T1000 (cell line): ENCODE measurements around the gene GATA5.

Experiments used
- DNase-seq: peaks from one replicate; lab custom pipeline; 2025; ENCODE audit warnings: mixed read lengths; lab: John Stamatoyannopoulos, UW

The GATA5 gene

DNA sequence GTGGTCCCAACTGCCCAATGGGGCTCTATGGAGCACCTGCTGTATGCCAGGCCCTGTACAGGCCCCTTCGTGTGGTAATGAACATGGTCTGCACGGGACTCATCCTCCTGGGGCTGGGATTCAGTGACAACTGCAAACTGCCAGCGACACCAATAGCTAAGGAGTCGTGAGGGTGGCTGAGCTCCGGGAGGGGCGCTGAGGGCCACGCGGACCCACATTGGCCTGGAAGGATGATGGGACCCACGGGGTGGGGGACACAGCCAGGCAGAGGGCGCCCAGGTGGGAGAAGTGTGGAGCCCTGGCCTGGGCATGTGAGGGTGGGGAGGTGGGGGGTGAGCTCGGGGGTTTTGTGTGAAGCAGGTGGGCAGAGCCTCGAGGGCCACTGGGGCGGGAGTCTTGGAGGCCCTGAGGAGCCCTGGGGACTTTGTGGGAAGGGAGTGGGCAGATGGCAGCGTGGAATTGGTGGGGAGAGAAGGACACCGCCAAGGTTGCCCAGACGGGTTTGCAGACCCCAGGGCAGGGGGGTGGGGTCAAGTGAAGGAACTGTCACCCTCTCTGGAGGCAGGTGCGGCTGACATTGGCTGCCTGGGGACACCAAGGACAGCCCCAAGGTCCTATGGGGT, 22.5 kb downstream of the GATA5 start:
- DNase-seq: no peak

DNA sequence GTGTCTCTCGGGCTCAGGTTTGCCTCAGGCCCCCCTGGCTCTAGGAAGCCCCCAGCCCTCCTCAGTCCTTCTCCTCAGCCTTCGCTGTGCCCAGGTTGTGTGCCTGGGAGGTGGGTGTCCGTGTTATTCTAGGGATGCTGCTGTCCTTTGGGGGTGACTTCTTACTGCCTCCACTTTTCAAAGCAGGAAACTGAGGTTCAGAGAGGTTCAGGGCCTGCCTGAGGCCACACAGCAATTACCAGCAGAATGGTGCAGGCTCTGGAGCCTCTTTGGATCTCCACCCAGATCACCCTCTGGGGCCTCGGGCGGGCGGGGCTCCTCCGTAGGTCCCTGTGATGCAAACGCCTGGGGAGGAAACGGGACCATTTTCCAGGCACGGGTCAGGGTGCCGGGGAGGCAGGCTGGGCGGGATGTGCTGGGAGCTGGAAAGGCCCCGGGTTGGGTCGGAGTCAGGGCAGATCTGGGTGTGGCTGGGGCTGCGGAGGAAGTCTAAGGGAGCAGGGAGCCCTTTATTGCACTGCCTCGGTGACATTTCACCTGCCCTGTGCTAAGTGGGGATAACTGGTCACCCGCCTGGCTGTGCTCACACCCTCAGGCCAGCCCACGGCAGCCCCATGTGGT, 23.2 kb downstream of the GATA5 start:
- no peak for DNase-seq

DNA sequence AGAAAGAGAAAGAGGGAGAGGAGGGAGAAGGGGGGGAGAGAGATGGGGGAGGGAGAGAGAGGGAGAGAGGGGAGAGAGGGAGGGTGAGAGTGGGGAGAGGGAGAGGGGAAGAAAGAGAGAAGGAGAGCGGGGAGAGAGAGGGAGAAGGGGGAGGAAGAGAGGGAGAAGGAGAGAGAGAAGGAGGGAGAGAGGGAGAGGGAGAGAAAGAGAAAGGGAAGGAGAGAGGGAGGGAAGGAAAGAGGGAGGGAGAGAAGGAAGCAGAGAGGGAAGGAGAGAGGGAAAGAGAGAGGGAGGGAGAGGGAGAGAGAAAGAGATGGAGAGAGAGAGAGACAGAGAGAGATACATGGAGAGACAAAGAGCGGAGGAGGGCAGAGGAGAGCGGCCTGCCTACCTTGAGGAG, 23.8 kb downstream of the GATA5 start:
- no peak for DNase-seq

DNA sequence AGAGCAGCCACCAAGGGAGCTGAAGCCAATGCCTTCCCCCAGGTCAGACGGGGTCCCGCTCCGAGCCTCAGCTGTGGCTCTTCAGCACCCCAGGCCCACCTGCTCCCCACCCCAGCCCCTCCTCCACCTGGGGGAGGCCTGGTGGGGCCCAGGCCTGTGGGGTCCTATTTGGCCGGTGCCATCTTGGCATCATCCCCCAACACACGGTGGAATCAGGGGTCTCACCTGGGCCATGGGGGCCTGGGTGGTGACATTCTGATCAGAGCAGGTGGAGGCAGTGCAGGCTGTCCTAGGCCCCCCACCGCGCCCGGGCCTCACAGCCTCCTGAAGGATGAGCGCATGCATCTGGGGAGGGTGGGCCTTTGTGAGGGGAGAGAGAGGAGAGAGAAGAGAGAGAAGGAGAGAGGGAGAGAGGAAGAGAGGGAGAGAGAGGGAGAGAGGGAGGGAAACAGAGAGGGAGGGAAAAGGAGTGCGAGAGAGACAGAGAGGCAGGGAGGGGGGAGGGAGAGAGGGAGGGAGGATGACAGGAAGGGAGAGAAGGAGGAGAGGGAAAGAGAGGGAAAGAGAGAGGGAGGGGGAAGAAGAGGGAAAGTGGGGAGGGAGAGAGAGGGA, 24.5 kb downstream of the GATA5 start:
- DNase-seq: no peak

DNA sequence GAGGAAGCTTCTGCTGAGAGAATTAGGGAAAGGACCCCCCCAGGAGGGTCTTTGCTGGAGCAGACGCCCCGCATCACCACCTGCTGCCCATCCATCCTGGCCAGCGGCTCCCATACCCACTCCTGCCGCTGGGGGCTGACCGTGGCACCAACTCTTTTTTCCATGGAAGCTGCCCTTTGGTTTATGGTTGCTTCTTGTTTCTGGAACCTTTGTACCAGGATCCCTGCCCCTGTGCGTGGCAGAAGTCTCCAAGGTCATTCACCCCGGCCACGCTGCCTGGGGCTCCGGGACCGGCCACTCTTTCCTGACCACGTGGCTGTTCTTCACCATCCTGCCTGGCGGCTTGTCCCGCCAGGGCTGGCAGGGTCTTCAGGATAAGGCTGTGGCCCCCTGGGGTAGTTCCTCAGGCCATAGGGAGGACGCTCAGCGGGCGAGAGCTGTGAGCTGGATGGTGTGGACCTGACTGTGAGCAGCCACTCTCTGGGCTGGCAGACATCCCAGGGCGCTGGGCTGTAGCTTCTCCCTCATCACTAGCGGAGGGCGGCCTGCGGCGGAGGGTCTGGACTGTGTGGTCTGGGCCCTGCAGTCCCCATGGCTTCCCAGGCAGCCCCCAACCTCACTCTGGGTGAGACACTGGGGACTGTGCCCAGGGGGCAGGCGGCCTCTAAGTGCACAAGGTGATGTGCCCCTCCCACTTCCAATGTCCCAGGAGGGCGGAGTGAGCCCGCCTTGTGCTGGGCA, 25.7 kb downstream of the GATA5 start:
- no peak for DNase-seq

DNA sequence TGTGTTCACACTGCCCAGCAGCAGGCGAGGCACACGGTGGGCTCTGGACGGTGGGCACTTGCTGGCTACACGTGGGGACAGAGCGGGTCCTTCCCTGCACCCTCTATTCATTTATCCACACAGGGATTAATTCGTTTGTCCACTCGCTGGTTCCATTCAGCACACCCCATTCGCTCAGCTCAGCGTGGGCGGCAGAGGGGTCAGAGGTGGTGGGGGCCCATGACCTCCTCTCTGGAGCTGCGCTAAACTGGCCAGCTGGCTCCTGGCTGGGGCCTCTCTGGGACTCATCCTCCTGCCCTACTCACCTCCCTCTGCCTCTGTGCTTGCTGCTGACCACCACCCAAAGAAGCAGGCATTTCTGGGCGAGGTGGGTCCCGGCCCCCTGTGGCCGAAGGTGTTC, 27.0 kb downstream of the GATA5 start:
- no peak for DNase-seq

DNA sequence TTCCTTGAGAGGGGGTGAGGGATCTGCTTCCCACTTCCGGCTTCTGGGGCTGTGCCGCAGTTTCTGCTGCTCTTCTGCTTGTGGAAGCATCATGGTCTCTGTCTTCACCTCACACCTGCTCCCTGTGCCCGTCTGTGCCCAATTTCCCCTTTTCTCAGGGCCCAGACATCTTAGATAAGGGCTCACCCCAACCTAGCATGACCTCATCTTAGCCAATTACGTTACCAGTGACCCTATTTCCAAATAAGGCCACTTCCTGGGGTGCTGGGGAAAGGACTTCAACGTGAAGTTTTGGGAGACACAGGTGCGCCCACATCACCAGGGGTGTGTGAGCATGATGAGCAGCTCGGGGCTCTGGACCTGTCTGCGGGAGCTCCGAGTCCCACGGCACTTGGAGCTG, 27.8 kb downstream of the GATA5 start:
- DNase-seq: no peak

DNA sequence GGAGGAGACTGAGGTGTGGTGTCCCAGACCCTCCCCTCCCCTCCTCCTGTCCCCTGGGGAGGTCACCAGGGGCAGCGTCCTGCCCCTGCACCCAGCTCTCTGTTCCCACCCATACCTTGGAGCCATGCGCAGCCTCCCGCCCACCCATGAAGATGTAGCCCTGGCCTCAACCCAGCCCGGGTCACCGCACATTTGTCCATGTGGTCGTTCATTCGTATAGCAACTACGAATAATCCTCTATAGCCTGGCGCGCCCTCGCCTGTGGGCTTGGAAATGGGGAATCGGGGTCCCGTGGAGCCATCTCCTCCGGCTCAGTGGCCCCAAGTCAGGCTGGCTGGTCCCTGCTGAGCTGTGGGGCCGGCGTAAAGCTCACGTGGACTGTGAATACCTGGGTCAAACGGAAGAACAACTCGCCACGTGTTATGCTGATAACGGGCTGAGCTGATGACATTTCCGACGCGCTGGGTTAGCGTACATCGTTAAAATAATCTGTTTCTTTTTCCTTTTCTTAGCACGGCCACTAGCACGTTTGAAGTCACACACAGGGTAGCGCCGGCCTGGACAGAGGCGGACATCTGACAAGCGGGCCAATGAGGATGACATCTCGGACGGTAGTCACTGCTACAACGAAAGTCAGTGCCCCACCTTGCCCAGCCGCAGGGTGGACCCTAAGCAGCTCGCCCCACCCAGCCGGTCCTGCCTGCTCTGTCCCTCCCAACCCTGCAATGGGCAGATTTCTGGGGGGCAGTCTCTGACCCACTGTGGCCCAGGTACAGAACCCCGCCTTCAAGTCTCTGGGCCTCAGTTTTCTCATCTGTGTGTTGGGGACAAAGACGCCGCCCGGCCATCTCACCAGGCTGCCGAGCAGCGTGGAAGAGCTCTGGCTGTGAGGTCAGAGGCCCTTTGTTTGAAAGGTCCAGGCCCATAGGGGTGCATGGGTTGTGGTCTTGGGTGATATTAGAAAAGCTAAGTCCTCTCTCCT, 28.6 kb downstream of the GATA5 start:
- no peak for DNase-seq

DNA sequence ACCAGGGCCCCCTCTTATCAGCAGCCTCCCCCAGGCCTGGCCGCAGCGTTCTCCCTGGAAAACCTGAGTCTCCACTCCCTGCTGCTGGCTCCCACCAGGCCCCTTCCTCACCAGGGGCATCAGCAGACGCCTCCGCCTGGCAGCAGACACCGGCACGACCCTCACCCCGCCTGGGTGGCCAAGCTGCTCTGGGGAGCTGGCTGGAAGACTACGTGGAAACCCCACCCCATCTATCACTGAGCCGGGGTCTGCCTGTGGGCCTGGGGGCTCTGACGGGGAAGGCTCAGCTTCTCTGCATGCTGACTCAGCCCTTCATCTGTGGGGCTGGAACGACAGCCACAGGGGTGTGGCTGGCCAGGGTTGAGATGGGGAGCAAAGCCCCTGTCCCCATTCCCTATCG, 29.3 kb downstream of the GATA5 start:
- no peak for DNase-seq

DNA sequence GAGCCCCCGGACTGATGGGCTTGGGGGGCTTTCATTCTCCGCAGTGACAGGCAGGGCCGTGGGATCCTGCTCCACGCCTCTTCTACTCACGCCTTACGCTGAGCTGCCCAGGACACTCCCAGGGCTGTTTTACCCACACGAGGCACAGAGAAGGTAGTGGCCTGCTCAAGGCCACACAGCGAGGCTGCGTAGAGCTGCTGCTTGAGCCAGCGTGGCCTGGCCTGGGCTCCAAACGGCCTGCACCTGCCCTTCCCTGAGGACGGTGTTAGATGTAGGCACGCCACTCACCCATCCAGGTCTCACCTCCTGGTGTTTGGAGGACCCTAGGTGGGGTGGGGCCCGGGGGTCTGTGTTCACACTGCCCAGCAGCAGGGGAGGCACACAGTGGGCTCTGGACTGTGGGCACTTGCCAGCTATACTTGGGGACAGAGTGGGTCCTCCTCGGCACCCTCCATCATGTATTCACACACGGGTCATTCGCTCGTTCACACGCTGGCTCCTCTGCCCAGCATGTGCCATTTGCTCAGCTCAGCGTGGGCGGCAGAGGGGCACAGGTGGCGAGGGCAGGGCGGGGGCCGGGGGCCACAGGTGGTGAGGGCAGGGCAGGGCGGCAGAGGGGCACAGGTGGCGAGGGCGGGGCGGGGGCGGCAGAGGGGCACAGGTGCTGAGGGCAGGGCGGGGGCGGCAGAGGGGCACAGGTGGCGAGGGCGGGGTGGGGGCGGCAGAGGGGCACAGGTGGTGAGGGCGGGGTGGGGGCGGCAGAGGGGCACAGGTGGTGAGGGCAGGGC, 30.0 kb downstream of the GATA5 start:
- DNase-seq: no peak

DNA sequence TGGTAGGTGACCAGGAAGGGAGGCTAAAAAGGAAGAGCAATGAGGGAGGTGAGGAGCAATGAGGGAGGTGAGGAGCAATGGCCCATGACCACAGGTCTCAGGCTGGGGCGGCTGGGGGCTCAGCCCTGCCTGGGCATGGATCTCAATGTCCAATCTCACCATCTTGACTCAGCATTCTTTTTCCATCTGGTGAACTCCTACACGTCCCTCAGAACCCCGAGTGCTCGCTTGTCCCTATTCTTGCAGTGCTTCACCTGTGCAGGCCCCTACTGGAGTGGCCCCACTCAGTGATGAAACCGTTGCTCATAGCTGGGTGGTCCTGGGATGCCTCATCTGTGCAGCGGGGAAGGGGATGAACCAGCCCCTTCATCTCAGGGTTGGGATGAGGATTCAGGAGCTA, 31.5 kb downstream of the GATA5 start:
- no peak for DNase-seq

DNA sequence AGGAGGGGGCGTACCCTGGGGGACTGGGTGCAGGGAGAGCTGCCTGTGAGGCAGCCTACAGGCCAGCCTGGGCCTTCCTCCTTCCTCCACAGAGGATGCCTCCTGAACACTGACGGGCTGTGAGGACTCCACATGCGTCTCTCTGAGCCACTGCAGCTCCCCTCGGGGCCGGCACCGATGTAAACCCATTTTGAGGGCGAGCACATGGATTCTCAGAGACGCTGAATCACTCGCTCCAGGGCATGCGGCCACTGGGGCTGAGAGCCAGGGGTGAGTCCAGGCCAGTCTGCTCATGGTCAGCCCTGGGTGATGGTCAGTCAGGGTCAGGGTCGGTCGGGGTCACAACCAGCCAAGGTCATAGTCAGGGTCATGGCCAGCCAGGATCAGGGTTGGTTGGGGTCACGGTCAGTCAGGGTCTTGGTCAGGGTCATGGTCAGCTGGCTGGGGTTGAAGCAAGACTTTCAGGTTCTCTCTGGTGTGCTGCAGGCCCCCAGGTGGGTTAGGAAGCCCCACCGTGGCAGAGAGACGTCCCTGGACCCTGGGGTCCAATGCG, 33.7 kb downstream of the GATA5 start:
- no peak for DNase-seq

DNA sequence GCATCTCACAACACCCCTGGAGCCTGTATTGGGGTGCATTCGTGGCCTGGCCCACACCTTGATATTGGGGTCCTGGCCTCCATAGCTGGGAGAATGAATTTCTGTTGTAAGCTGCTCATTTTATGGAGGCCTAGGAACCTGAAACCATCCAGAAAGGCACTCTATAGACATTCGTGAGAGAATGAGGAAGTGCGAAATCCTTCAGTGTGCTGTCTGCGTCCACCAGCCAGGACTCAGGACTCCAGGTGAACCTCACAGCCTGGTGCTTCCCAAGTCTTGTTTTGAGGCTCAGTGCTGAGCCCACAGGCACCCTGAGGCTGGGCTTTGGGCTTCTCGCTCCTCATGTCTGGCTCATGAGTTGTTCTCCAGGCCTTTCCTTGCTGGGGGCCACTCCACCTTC, 36.6 kb downstream of the GATA5 start:
- no peak for DNase-seq

DNA sequence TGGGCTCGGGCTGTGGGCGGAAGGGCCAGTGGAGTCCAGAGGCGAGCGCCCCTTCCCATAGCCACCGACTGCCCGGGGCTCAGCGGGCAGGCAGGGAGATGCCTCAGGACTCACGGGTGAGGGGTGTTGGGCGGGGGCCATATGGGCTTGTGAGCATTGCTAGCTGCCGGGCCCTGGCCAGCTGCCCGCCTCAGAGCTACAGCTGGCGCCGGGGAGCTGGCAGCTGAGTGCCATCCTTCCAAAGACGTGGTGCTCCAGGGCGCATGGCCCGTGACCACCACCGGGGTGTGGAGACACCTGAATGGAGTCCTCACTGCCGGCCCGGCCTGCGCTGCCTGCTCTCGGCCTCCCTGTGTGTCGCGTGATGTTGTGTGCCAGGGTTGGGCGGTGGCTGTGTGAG, 37.9 kb downstream of the GATA5 start:
- no peak for DNase-seq

DNA sequence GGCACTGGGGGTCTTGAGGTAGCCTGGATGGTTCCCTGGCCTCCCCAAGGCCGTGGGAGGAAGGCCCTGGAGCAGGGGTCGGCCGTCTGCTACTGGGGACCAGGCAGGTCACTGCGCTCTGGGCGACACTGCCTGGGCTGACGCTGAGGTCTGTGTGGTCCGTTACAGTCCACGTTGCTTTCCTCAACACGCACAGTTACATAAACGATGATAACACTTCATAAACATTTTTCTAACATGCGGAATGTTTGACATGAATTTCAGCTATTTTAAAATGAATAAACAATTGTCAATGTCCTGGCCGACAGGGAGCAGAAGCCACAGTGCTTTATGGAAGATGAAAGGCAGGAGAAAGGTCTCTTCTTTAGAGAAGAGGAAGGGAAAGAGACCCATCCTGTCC, 38.3 kb downstream of the GATA5 start:
- DNase-seq: no peak

DNA sequence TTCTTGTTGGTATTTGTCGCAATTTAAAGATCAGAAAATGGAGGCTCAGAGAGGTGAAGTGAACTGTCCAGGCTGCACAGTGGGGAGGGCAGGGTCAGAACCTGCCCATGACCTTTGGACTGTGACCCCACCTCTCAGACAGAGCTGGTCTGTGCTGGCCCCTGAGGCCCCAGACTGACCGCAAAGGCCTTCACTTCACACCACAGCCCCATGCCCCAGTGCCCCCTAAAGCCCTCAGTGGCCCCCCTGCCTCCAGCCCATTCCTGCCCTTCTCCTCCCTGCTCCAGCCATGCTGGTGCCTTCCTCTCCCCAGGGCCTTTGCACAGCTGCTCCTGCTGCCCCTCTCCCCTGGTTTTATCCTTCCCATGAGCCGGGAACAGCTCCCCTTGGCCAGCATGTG, 39.1 kb downstream of the GATA5 start:
- DNase-seq: no peak

DNA sequence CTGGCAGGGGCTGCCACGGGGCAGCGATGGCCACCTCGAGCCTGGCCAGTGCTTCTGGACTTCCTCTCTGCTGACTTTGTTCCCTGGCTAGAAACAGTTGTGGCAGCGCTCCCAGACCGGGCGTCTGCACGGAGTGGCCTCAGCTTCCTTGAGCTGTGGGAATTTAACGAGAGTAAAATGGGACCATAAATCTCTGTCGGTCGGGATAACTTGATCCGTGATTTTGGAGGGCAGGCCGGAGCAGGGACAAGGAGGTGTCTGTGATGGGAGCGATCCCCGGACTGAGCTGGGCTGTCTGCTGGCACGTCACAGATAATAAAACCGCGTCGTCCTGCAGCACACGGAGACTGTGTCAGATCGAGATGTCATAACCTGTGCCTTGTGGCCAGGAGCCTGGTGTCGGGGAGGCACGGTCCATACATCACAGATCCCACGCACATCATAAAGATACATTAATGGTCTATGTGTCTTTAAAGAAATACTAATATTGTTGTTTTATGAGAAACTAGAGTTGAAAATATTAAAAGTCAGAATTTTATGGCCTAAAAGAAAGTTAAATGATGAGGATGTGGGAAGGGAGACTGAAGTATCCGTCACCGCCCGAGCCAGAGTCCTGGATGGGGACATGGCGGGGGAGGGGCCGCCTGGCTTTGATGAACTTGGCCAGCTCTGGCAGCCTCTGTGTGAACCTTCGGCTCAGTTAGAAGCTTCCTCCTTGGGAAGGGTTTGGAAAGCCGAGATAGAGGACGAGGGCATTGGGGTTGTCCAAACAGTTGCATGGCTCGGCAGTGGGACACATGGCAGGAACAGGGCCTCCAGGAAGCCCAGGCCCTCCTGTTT, 41.9 kb downstream of the GATA5 start:
- no peak for DNase-seq

DNA sequence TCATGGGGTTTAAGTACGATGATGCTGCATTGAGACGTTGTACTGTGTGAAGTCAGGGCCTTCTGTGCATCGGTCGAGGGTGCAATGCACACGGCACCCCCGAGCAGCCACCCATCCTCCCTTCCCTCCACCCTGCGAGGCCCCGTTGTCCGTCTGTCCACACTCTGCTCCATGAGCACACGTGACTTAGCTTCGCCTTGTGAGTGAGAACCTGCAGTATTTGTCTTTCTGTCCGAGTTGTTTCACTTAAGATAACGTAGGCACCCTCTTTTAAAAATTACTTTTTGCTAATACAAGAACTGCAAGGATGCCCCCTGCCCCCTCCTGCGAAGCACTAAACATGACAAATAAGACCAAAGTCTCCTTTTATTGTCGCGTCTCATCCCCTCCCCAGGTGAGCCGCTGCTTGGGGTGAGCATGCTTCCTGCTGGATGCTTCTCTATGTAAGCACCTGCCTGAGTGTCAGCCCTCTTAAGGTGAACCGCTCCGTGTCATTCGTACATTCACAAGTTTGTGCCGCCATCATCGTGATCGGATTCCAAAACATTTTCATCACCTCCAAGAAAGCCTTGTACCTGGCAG, 44.8 kb downstream of the GATA5 start:
- no peak for DNase-seq

DNA sequence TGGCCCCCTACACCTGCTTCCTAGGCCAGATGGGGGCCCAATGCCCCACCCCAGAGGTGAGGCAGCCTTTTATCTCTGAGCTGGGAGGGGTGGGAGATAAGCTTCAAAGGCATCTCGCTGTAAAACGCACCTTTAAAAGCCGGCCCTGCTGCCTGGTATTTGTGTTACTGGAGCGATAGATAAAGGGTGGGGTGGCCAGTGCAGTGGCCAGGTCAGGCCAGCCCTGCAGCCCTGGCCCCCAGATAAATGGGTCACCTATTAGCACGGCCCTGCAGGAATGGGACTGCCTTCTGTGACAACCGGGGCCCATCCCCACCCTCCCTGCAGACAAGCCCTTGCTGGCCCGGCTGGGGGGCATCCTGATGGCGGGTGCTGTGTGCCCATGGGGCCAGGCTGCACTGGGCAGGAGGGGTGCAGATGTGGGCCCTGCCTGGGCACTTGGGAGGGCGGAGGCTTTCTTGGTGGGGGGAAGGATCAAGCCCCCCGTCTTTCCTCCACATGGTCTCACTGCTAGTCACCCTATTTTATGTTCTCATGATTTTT, 45.4 kb downstream of the GATA5 start:
- DNase-seq: no peak
